ENCODE data around the gene TEX44.

Gene TEX44

DNA sequence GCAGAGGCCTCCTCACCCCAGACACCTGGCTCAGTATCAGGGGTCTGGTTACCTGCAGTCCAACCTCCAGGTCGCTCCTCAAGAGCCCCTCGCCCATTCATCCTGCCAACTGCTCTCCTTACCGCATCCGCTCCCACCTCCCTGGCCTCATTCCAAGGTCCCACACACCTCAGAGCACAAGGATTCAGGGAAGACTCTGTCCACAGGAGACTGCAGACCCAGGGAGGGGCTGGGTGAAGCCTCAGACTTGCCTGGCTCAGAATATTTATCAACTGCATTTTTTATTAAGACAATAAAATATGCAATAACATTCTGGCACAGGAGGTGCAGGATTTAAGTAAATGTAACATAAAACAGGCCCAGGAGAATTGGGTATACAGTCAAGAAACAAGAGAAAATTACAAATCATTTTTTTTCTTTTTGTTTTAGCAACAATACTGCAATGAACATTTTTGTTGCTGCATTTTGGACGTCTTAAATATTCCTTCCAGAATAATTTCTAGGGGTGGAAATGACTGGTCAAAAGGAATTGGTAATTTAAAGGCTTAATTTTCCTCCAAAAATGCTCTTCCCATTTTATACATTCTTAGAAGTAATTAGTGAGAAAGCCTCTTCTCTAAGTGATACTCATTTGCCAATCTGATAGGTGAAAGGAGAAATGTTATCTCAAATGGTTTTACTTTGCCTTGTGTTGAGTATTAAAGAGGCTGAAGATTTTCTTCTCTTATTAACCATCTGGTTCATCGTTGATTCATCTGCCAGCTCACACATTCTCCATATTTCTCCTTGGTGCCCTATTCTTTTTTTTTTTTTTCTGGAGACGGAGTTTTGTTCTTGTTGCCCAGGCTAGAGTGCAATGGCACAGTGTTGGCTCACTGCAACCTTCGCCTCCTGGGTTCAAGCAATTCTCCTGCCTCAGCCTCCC, 42.5 kb downstream of the TEX44 start:
- DNase-seq: peak; percentile 47

DNA sequence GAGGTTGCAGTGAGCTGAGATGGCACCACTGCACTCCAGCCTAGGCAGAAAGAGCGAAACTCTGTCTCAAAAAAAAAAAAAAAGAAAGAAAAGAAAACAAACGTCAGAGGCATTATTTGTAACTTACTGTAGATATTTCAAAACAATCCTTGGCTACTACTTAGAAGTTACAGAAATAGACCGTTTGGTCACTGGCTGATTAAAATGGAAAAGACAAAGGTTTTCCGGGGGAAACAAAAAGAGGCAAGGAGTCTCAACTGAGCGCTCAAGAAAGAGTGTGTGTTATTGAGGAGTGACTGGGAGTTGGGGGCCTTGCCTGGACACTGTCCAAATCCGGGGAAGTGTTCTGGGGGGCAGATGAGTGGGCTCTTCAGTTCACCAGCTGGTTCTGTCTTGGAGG, 47.6 kb downstream of the TEX44 start:
- DNase-seq: no peak

DNA sequence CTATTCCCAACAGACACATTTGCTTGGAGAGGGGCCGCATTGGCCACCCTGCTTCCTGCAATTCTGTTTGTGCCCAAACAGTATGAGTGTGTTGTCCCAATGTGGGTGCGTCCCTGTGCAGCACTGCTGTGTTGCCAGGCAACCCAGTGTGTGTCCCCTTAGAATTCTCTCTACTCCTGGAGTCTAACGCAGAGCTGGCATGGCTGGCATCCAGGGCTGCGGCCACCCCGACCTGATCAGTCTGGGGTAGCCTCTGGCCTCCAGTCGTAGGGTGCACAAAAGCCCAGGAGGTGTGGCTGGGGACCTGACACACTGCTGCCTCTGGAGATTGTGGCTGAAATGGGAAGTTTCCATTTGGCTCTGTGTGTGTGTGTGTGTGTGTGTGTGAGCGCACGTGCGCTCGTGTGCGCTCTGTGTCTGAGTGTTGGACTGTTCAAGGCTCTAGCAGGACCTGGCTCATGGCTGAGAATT, 48.0 kb downstream of the TEX44 start:
- DNase-seq: no peak

DNA sequence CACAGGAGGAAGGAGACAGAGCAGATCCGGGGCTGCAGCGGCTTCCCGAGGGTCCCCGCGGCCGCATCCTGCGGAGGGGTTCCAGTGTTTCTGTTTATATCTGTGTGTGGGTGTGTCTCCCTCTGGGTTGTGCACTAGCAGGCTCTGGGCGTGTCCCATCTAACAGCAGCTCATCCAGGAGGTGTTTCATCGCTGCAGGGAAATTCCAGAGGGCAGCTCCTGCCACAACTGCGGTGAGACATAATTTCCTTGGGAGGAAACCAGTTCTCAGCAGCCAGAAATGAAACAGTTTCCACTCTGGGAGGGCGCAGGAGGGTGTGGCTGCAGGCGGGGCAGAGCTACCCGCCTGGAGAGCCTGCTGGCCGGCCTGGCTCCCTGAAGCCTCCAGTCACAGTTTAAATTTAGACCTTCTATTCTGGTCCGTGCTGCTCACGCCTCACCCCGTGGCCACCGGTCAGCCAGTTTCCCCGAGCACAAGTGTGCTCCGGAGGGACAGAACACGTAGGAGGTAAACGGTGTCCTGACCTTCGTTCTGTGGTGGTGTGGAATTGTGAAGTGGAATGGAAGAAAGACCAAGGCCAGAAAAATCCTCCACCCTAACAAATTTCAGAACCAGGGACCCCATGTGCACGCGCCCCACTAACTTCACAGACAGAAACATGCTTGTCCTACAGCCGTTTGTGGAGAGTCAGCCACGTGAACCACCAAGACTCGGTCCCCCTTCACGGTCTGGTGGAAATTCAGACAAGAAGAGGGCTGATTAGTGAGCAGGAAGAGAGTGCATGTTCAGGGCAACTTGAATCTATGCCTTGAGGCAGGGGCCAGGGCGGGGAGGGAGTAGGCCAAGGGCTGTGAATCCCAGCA, 50.2 kb downstream of the TEX44 start:
- no peak for DNase-seq

DNA sequence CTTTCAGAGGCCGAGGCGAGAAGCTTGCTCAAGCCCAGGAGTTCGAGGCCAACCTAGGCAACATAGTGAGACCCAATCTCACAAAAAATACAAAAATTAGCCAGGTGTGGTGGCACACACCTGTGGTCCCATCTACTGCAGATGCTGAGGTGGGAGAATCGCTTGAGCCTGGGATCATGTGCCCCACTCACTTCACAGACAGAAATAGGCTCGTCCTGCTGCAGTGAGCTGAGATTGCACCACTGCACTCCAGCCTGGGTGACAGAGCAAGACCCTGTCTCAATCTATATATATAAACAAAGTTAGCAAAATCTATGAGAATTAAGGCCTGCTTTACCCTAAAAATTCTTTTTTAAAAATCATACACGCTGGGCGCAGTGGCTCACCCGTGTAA, 50.8 kb downstream of the TEX44 start:
- DNase-seq: no peak

All from NCI-H2029 treated with DMSO at 0.1 percent for 48 hours (cell line).